NOMO-1 (cell line): ENCODE data around the gene TEX55.
"Not testable (repeated sequence)": the region's sequence is repeated elsewhere in the genome, so short reads cannot be mapped to it uniquely, and the experiment has no call there.

Experiments
- DNase-seq, 2 experiments: peaks; one replicate each; lab custom pipeline; 2025; ENCODE audit not compliant: unreplicated experiment in 2 of 2; lab: John Stamatoyannopoulos, UW

The TEX55 gene

DNA sequence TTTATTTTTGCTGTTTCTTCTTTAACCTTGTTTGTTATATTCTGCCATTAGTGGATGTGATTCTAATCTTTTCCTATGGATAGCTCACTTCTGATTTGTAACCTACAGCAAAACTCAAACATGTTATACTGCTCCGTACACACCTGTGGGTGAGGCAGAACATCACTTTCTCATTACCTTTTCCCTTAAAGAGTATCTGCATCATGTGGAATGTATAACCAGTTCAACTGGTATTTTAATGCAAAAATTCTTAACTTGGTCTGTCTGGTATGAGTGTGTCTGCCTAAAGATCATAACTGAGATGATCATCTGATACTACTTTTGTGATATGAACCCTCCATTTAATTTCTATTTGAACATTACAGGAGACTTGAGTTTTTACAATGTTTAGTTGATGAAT lies 14.4 kb downstream of the TEX55 start:
- no peak for DNase-seq

DNA sequence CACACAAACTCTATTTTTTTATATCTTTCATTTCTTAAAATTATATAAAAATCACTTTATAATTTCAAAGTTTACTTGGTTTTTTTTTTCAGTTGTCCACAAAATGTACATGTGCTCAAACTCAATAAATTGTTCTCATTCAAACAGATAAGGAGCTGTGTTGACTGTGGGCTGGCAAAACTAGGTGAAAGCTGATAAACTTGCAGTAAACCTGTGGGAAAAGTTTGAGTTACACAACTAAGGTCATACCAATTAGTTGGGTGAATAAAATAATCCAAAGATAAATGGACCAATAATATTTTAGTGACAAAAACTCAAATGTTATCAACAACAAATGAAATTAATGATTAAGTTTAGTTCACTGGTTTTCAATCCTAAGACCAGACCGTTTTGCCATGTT lies 14.8 kb downstream of the TEX55 start:
- DNase-seq = no peak

DNA sequence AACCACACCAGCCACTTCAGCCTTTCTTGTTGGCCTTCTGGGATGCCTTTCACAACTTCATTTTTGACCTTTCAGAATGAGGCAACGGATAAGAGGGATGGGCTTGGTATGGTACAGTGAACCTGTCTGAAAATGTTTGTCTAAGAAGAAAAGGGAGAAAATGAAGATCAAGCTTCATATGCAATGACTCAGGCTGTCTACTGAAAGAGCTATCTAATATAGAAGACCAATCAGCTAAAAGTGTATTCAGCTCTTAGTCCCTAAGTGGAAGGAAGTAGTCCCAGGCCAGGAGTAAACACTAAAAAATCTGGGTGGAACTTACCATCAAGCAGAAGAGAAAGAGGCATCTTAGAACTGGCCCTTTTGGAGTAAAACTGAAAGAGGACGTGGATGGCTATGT lies 15.3 kb downstream of the TEX55 start:
- DNase-seq = no peak

DNA sequence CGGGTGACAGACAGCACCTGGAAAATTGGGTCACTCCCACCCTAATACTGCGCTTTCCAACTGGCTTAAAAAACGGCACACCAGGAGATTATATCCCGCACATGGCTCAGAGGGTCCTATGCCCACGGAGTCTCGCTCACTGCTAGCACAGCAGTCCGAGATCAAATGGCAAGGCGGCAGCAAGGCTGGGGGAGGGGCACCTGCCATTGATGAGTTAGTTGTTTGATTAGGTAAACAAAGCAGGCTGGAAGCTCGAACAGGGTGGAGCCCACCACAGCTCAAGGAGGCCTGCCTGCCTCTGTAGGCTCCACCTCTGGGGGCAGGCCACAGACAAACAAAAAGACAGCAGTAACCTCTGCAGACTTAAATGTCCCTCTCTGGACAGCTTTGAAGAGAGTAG lies 18.8 kb downstream of the TEX55 start:
- DNase-seq = not testable (repeated sequence)

DNA sequence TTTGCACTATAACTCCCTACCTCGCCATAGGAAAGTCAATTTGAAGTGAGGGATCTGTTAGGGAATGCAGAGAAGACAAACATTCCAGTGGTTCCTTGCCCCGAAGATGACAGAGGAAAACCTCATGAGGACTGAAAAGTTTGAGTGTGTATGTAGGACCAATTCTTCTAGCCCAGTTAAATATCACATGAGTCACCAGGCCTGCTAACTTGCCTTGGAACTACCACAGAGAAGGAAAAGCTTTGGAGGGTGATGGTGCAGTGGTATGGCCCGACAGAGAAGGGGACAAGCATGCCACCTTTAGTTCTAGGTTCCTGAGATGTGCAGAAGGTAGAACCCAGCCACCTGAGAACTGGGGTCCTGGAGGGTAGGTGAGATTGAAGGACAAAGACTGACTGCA lies 24.9 kb downstream of the TEX55 start:
- DNase-seq = no peak

DNA sequence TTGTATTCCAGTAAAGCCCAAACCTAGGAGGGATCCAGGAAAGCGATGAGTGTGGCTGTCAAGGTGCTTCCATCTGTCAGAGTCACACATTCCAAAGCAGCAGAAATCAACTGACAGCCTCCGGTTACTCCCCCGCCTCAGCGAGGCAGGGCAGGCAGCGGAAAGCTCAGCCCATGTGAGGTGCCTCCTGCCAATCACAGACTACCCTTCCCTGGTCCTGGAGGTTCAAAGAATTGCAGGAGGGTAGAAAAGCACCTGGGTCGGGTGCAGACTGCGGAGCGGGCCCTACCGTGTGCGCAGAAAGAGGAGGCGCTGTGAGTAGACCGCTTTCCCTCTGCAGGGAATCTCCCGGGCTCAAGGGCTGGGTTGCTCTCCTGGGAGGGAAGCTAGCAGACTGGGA lies 27.4 kb downstream of the TEX55 start, which contains the start of gene UPK1B:
Gene UPK1B (plus strand): TSS at position 274 of the 400 bp plus-strand sequence. CDS start 13,144 bp downstream, outside the sequence.
- DNase-seq = no peak

DNA sequence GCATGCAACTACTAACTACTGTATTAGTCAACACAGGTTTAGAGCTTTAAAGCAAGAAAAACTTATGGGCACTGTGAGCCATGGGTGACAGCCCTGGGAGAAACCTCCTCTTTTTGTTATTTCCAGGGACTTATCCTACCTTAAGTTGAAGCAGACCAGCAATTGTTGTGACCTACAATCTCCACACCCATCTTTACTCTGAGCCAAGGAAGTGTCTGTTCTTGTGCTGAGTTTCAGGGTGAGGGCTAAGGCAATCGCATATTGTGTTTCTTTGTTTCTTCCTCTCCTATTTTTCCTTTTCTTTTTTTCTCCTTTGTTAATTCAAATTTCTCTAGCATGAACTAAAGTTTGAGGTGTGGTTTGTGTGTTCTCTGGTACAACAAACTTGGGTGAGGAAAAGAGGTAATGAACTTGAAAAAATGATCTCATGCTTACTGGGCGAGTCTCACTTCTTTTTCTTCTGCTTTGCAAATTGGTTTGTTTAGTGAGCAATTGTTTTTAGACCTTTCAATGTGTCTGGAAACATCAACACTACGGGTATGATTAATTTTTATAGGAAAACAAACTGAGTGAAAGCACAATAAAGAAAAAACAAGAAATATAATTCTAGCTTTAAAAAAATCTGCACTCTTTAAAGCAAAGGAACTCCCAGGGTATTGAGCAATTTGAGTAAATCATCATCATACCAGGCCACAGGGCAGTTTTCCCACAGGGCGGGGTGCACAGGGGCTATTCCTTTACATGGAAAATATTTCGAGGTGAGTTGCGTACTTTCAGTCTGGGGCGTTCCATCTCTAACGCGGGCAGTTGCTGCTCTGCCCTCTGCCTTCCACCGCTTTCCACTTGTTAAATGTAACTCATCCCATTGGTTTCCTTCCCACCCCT lies 30.1 kb downstream of the TEX55 start:
- no peak for DNase-seq

DNA sequence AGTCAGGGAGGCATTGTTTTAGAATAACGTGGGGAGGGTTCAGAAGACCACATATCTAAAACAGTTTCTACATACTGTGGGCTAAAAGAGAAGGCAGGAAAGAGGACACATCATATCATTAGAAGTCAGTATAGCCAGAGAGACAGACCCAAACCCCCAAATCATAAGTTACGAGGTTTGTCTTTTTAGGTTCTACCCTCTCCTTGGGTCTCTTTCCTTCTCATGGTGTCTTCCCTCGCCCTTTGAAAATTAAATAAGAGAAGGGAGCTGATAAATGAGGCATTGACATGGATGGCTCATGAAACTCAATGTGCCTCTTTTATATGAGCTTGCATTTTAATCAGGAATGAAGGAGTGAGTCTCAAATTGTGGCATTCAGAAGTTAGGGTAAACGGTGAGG lies 30.8 kb downstream of the TEX55 start:
- DNase-seq = no peak

DNA sequence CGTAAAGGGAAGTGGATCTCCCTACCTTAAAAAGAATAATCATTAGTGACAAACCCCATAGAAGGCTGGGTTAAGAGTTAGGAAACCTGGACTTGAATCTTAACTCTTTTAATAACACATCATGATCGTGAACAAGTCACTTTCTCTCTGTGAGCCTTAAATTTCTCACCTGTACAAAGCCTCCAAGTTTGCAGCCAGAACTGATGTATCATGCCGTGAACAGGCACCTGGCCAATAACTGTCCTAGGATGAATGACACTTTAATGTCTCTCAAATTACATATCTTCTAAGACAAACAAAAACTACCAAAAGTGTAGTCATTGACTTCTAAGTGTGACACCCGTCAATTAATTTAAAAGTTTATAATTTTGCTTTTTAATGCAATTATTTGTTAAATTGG lies 31.4 kb downstream of the TEX55 start:
- no peak for DNase-seq

DNA sequence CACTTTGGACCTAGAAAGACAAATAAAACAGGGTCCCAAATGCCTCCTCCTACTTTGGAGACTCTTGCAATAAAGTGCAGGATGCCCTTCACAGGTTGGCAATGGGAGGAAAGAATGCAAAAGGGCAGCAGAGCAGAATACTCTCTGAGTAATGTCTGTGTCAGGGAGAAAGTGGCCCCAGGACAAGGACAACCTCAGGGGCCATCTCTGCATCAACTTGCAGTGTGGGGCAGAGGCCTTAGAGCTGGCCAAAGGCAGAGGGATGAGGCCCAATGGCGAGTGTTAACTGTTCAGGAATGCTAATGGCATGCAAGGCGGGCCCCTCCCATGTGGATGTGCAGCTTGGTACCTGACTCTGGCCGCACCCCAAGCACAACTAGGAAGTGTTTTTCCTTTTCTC lies 35.8 kb downstream of the TEX55 start:
- DNase-seq = no peak

DNA sequence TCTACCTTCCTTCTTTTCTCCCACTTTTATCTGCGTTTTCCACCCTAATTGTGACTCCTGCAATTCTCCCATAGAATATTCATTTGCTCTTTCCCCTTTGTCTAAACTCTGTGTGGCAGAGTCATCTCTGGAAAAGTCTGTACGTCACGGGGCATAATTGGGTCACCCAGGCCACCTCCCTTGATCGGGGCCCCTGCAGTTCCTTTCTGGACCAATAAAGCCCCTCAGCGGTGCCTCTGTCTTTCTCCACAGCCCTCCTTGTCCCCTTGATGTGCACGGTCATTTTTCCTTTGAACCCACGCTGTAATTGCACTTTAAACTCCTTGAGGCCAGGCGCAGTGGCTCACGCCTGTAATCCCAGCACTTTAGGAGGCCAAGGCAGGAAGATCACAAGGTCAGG lies 38.1 kb downstream of the TEX55 start:
- no peak for DNase-seq

DNA sequence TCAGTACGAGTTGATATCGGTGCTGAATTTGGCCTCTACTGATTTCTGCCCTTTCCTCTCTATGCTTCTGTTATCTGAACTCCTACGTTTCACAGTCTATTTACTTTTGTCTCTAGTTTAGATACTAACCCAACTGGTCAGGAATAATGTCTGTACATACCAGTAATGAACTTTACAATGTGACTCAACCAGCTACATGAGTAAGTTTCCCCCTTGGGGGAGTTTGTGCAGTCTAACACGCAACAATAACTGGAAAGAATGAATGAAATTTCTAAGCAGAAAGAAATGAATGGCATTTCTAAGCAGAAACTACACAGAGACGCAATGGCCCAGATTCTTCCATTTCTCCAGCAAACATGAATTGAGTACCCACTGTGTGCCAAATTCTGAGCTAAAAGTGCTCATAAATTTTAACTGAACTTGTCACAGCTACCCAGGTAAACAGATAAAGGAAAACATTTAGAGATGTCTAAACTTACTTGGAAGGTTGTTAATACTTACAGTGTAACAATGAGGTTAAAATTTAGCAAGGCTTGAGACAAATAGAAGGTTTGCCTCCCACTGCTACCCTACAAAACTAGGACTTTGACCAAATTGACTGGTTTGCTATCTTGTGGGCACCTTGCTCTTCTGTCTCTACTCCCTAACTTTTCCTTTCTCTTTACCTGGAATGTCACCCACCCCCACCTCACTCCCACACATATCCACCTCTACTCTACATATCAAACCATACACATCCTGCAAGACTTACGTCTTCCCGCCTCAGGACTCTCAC lies 39.0 kb downstream of the TEX55 start:
- DNase-seq = no peak

DNA sequence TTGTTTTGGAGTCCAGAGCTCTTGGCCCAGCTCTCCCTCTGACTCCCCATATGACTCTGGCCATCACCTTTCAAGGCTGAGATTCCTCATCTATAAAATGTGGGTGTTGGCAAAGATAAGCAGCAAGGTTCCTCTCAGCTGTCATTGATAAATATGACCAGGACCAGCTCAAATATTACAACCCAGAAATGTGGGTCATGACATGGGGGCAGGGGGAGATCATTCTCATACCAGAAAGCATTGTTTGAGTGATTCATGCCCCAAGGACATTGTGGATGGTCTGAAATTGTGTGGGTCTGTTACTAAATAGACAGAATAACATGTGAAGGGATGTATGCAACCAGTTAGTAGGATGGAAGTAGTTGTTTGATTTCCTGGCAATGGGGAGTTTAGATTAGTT lies 41.3 kb downstream of the TEX55 start:
- DNase-seq = no peak

DNA sequence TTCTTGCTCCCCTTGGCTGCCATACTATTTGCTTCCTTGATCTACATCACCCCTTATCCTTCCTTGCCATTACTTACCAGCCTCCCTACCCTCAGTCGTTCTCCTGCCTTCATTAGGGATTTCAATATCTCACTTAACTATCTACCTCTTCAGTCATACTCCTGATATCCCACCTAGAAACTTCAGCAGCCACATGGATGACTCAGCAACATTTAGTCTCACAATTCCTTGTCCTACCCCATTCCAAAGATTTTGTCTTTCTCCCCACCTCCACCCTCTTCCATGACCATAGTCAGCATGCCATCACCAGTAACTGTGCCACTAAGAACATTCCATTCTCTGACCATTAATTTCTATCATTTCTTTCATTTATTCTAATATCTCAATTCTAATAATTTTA lies 45.8 kb downstream of the TEX55 start:
- no peak for DNase-seq

DNA sequence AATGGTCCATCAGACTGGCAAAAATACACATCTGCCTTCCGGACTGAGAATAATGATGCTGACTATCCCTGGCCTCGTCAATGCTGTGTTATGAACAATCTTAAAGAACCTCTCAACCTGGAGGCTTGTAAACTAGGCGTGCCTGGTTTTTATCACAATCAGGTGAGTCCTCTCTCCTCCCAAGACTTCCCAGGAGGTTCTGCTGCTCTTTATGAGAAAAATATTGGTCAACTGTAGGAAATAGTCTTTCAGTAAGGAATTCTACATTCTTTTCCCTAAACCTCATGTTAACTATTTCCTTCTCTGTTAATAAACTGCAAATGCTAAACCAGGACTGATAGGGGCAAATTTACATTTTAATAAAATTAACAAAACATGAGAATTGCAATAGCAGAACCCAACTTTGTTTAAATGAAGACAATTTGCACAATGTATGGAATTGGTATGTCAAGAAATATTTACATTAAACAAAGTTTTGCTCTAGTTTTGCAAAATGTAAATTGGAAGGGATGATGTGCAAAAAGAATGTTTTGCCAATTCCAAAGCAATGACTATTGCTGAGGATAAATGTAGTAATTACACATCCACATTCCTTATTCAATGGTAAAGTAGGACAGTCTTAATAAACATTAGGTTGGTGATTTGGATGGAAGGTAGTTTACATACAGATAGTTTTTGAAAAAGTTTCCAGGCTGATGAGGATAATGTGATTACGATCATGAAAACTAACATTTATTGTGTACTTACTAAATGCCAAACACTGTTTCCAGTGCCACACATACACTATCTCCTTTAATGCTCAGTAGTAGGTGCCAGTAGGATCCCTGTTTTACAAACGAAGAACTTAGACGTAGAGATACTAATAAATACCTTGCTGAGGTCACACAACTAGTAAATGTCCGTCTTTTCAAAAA lies 48.5 kb downstream of the TEX55 start:
- no peak for DNase-seq

DNA sequence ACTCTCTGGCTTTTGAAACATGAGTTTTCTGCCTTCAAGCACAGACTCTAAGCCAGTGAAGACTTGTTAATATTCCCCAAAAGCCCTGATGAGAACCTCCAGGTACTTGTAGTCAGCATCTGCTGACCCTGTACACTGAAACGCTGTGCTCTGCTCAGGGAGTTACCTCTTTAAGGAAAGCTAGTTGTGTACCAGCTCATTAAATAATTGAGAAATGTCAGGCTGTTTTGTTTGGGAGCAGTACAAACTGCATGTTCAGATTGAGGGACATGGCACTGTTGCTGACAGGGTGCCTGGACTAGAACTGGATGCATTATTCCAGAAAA lies 49.1 kb downstream of the TEX55 start:
- DNase-seq = no peak

DNA sequence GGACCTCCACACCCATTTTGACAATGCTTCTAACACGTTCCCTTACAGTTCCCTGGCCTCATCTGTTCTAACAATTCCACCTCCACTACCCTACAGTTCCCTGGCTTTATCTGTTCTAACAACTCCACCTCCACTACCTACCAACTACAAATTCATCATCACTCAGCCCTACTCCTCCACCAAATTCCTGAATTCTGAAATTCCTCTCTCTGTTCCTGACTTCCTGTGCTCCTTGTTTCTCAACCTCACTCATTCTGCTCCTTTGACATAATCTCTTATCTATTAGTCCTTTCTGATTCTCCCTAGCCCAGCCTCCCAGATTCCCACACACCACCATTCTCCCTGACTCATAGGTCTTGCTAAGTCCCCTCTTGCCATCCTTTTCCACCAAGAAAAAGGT lies 49.9 kb downstream of the TEX55 start:
- DNase-seq = no peak
